ENCODE data around the gene RHOT2.

The RHOT2 gene

GRCh38 chr16:629833-630248, 38.1 kb upstream of the RHOT2 start:
- H3K36me3 ChIP-seq (ENCODE audit: control insufficient read depth, insufficient read depth, low read length), result no peaks in the 10 kb centered on the region
- TF ChIP-seq CTCF (IDR thresholded peaks at IDR 0.05), result no peak
- H3K9me3 ChIP-seq (ENCODE audit: control insufficient read depth, low read length), result no peaks in the 10 kb centered on the region
- H3K4me2 ChIP-seq (ENCODE audit: low read length), result no peak overlapping the region
- no peaks in the 10 kb centered on the region for H3K4me1 ChIP-seq
- no peak overlapping the region for H2AFZ ChIP-seq
- H3K79me2 ChIP-seq, result no peaks in the 10 kb centered on the region
- H3K4me3 ChIP-seq (ENCODE audit: low read depth, low read length), result no peak overlapping the region
- H3K27me3 ChIP-seq (ENCODE audit: control insufficient read depth, insufficient read depth, low read length), result no peaks in the 10 kb centered on the region
- no peak overlapping the region for H3K27ac ChIP-seq
- H3K9ac ChIP-seq, result no peak overlapping the region

DNA sequence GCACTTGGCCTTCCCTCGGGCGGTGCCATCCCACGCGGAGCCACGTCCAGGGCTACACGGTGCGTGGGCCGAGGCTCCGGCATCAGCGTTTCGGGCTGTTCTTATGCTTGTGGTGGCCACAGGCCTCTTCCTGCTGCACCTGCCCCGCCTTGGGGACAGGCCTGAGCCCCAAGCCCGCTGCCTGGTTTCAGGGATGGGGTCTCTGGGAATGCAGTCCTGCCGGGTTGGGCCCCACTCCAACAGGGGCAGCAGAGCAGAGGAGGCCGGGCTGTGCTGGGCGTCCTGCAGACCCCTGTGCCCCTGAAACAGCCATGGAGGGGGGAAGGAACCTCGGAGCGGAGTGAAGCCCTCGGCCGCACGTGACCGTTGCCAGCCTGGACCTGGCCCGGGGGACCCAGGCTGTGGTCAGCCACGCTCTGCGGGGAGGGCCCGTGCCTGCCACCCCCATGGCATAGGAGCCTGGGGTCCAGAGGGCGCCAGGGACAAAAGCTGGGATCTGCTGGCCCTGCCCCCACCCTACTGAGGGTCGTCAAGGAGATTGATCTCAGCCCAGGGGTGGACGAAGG, 37.6 kb upstream of the RHOT2 start:
- Histone ChIP-seq H3K9ac (no peak overlapping the region), H3K79me2 (no peaks in the 10 kb centered on the region), H3K4me2 (ENCODE audit: low read length) (no peak overlapping the region), H3K4me1 (no peaks in the 10 kb centered on the region), H2AFZ (no peak overlapping the region), H3K36me3 (ENCODE audit: control insufficient read depth, insufficient read depth, low read length) (no peaks in the 10 kb centered on the region), H3K27ac (no peak overlapping the region), H3K27me3 (ENCODE audit: control insufficient read depth, insufficient read depth, low read length) (no peaks in the 10 kb centered on the region), H3K9me3 (ENCODE audit: control insufficient read depth, low read length) (no peaks in the 10 kb centered on the region), H3K4me3 (ENCODE audit: low read depth, low read length) (no peak overlapping the region)
- no peak for TF ChIP-seq CTCF (IDR thresholded peaks at IDR 0.05)

GRCh38 chr16:630815-631405, 37.0 kb upstream of the RHOT2 start, which contains the start of gene WFIKKN1:
Gene WFIKKN1 (plus strand): TSS chr16:630985. CDS start chr16:631254, 269 bp downstream.
- Histone ChIP-seq H3K9ac (no peak within 1 kb of the TSS), H3K79me2 (no peaks in the 10 kb centered on the region), H3K27ac (no peak within 1 kb of the TSS), H3K4me2 (ENCODE audit: low read length) (no peak within 1 kb of the TSS), H3K9me3 (ENCODE audit: control insufficient read depth, low read length) (no peaks in the 10 kb centered on the region), H3K4me1 (no peaks in the 10 kb centered on the region), H3K4me3 (ENCODE audit: low read depth, low read length) (no peak within 1 kb of the TSS), H2AFZ (no peak within 1 kb of the TSS), H3K36me3 (ENCODE audit: control insufficient read depth, insufficient read depth, low read length) (no peaks in the 10 kb centered on the region), H3K27me3 (ENCODE audit: control insufficient read depth, insufficient read depth, low read length) (no peaks in the 10 kb centered on the region)
- no peak for TF ChIP-seq CTCF (IDR thresholded peaks at IDR 0.05)

DNA sequence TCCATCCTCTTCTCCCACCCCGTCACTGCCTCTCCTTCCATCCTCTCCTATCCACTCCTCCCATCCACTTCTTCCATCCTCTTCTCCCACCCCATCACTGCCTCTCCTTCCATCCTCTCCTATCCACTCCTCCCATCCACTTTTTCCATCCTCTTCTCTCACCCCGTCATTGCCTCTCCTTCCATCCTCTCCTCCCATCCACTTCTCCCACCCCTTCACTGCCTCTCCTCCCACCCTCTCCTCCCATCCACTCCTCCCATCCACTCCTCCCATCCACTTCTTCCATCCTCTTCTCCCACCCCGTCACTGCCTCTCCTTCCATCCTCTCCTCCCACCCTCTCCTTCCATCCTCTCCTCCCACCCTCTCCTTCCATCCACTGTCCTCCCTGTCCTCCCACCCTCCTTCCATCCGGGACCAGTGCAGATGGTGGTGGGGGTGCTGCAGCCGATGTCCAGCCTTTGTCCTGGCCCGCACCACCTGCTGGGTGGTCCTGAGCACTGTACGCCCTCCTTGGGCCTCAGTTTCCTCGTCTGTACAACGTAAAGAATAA, 36.0 kb upstream of the RHOT2 start:
- Histone ChIP-seq H3K4me2 (ENCODE audit: low read length) (no peak overlapping the region), H3K36me3 (ENCODE audit: control insufficient read depth, insufficient read depth, low read length) (no peaks in the 10 kb centered on the region), H3K4me1 (no peaks in the 10 kb centered on the region), H3K4me3 (ENCODE audit: low read depth, low read length) (no peak overlapping the region), H3K27me3 (ENCODE audit: control insufficient read depth, insufficient read depth, low read length) (peaks cover 3% of the 10 kb centered on the region), H3K9me3 (ENCODE audit: control insufficient read depth, low read length) (no peaks in the 10 kb centered on the region), H3K27ac (no peak overlapping the region), H3K79me2 (no peaks in the 10 kb centered on the region), H2AFZ (no peak overlapping the region), H3K9ac (no peak overlapping the region)
- TF ChIP-seq CTCF (IDR thresholded peaks at IDR 0.05), result no peak

Data from parathyroid adenoma (tissue), 2 donors.